GM21423 (cell line): Measurements from ENCODE around the gene ACE2.

ENCODE experiments used
- ATAC-seq: cut with Tn5 transposase; IDR thresholded peaks from one replicate; pipeline ENCODE4 v1.9.1; 2021; ENCODE audit warnings: mild to moderate bottlenecking, moderate library complexity; ENCODE audit not compliant: unreplicated experiment

ACE2 gene

DNA sequence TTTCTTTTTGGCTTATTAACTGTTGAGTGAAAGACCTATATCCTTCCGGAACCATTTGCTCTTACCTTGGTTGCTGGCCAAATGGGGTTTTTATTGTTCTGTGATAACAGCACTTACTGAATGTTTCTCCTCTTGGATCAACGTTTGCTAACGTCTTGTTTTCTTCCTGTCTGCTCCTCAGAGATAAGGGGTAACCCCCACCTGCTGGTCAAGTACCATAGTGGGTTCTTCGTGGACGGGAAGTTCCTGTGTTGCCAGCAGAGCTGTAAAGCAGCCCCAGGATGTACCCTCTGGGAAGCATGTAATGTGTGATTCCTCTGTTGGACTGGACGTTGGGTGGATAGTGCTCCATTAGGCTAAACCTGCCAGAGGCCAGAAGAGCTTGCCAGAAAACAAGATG is 84.8 kb downstream of the ACE2 start:
- no peak for ATAC-seq

GRCh38 chrX:15514279-15514678 is 86.5 kb downstream of the ACE2 start:
- no peak for ATAC-seq

GRCh38 chrX:15512401-15512965 is 88.3 kb downstream of the ACE2 start:
- no peak for ATAC-seq

DNA sequence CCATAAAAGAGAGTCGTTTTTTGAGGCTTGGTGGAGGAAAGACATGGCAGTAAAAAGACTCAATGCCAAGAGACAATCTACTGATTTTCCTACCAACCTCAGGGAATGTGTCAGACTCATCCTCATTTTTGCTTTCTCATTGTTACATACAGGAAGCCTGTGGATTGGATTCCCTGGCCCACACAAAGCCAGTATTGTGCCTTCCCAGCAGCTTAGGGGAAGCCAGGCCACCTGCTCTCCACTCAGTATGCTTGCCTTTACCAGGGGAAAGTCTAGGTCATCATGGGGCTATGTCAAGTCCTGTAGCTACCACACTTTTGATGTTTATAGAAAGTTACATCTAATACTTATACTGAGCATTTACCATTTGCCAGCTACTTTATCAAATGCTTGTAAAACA is 89.2 kb downstream of the ACE2 start:
- no peak for ATAC-seq
